ENCODE measurements around the gene EIF1. TPM values are rescaled to one million over a fixed set of nuclear protein-coding genes. Genes with fewer than 3 reads are reported as not detected.
A peak's percentile ranks its signal among the peaks of the same experiment; 100 is the strongest.
"Not testable (repeated sequence)": the region's sequence is repeated elsewhere in the genome, so short reads cannot be mapped to it uniquely, and the experiment has no call there.

EIF1 gene
- total RNA-seq, 1 donor from 2014 or later = 43.6 TPM

GRCh38 chr17:41697122-41697962 is 8.7 kb downstream of the EIF1 start:
- peak; percentile 32 to 36 for DNase-seq (ENCODE audit: low read depth in 2 of 2)

GRCh38 chr17:41700843-41701242 is 12.2 kb downstream of the EIF1 start:
- not testable (repeated sequence) for DNase-seq (ENCODE audit: low read depth in 2 of 2)

- DNase-seq (ENCODE audit: low read depth in 2 of 2) = no peak
Measured at GRCh38 chr17:41702712-41703111, 14.0 kb downstream of the EIF1 start.

- DNase-seq (ENCODE audit: low read depth in 2 of 2) = peak in 1 of 2 donors; percentile 39
Measured at GRCh38 chr17:41705271-41705991, 16.7 kb downstream of the EIF1 start.

DNA sequence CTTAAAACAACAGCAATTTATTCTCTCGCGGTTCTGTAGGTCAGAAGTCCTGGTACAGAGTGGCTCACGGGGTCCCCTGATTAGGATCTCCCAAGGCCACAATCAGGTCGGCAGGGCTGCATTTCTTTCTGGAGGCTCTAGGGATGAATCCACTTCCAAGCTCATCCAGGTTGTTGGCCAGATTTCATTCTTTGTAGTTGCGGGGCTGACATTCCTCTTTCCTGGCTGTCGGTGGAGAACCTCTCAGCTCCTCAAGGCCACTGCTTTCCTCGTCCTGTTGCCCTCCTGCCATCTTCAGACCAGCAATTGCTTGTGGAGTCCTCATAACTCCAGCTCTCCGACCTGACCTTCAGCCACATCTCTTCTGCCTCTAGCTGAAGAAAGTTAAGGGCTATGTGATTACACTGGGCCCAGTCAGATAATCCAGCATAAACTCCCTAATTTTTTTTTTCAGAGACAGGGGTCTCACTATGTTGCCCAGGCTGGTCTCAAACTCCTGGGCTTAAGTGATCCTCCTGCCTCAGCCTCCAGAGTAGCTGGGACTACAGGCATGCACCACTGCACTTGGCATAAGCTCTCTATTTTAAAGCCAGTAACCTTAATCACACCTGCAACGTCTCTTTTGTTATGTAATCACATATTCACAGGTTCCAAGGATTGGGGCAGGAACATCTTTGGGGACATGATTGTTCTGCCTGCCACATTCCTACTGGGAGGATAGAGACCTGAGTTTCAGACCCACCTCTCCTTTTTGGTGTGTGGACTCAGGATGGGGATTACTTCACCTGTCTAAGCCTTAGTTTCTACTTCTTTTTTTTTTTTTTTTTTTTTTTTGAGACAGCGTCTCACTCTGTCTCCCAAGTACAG is 19.4 kb downstream of the EIF1 start:
- DNase-seq (ENCODE audit: low read depth in 2 of 2) = no peak

GRCh38 chr17:41710472-41711090 is 21.9 kb downstream of the EIF1 start:
- peak in 1 of 2 donors; percentile 59 for DNase-seq (ENCODE audit: low read depth in 2 of 2)

- DNase-seq (ENCODE audit: low read depth in 2 of 2) = no peak
Measured at GRCh38 chr17:41711669-41712400, 23.1 kb downstream of the EIF1 start, which contains the start of gene GAST. TSS of gene GAST (plus strand) at chr17:41712331. CDS start at chr17:41715437, 3,106 bp downstream.

DNA sequence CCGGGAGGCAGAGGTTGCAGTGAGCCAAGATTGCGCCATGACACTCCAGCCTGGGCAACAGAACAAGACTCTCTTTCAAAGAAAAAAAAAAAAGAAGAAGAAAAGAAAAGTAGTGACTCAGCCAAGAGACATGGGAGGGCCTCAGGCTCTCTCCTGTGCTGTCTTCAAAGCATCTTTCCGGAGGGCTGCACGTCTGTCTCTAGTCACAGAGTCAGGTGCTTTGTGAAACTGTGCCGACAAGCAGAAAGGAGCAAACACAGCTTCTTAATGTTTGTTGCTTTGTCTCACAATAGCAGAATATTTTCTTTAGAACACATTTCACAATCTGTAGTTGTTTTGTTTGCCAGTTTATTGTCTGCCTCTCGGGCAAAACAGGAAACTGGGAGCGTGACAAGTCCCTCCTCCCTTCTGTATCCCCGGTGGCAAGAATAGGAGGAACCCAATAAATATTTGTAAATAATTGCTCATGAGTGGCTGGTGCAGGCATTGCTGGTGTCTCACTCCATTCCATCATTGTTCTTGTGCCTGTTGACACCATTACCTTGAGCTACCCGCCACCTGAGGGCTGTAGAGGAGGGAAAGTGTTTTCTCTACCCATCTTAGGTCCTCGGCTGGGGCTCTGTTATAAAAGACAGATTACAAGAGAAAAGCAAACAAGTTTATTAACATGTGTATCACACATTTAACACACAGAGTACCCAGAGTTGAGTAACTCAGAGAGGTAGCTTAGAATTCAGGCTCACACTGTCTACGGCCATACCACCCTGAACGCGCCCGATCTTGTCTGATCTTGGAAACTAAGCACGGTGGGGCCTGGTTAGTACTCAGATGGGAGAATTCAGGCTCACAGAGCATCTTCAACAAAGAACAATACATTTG is 29.0 kb downstream of the EIF1 start:
- no peak for DNase-seq (ENCODE audit: low read depth in 2 of 2)

DNA sequence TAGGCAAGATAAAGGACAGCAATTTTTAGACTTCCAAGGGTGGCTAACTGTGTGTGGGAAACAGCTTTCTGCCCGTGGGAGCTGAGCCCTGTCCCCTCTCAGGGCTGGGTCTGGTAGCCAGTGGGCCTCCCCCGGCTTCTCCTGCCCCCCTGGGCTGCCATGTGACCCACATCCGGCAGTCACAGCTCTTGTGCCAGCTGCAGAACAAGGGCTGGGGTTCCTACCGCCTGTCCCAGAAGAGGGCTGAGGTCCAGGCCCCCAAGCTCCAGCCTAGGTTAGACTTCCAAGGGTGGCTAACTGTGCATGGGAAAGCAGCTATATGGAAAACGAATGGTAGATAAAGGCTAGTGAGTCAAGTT is 29.6 kb downstream of the EIF1 start:
- no peak for DNase-seq (ENCODE audit: low read depth in 2 of 2)

DNA sequence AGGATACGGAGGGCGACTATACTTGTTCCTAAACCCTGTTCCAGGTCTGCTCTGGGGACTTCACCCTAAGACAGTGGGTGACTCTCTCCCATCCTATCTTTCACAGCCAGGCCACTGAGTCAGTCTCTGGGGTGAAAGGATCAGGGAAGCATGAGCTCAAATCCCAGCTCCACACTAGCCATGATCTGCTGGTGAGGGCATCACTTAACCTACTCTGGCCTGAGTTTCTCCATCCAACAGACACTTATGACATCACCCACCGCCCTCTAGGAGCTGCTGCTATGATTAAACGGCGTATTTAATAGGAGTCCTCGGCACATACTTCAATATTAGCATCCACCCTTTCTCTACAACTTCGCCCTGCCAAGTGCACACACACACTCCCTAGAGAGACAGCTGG is 33.5 kb downstream of the EIF1 start:
- no peak for DNase-seq (ENCODE audit: low read depth in 2 of 2)

- no peak for DNase-seq (ENCODE audit: low read depth in 2 of 2)
Measured at GRCh38 chr17:41723801-41724475, 35.3 kb downstream of the EIF1 start.

- no peak for DNase-seq (ENCODE audit: low read depth in 2 of 2)
Measured at GRCh38 chr17:41724476-41725050, 35.9 kb downstream of the EIF1 start.

- no peak for DNase-seq (ENCODE audit: low read depth in 2 of 2)
Measured at GRCh38 chr17:41725134-41725533, 36.4 kb downstream of the EIF1 start.

DNA sequence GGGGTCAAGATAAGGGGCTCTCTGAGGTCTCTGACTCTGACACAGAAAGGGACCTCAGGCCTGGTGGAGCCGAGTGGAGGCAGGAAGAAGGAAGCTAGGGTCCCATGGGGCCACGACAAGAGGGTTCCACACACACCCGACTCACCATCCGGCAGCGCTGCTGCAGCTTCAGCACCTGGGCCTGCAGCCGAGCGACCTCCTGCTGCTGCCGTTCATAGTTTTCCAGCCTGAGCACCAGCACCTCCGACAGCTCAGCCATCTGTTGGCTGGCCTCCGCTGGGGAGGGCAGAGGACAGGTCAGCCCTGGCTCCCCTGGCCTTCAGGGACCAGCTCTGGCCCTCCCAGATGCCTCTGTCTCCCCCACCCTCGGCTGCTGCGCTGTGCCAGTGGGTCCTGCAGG is 39.4 kb downstream of the EIF1 start:
- DNase-seq (ENCODE audit: low read depth in 2 of 2) = no peak

DNA sequence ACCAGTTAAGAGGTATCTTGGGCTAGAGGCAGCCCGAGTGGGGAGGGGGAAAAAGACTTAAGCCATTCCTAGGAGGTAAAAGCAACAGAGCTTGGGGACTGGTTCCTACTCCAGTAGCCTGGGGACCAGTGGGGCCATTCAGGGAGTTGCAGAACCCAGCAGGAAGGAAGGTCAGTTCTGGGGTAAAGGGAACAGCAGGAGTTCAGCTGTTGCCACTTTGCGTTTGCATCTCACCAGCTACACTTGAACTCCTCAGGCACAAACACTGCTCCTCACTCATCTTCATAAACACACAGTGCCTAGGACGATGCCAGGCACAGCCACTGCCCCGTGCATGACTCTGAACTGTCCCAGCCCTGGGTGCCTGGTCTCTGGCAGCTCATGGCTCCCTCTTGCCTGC is 41.8 kb downstream of the EIF1 start:
- DNase-seq (ENCODE audit: low read depth in 2 of 2) = no peak

DNA sequence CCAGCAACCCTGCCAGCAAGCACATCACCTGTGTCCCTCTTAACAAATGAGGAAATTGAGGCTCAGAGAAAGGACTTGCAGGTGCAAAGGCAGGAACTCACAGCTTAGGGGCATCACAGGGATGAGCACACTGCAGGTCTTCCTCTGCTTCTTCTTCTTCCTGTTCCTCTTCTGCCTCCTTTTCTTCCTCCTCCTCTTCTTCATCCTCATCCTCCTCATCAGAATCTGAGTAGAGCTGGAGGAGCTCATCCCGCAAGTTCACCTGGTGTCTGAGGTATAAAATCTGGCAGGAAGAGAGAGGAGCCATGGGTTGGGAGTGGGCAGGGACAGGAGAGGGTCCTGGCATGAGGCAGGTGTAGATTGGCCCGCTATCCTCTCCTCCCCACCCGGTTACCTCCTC is 43.2 kb downstream of the EIF1 start:
- DNase-seq (ENCODE audit: low read depth in 2 of 2) = no peak

DNA sequence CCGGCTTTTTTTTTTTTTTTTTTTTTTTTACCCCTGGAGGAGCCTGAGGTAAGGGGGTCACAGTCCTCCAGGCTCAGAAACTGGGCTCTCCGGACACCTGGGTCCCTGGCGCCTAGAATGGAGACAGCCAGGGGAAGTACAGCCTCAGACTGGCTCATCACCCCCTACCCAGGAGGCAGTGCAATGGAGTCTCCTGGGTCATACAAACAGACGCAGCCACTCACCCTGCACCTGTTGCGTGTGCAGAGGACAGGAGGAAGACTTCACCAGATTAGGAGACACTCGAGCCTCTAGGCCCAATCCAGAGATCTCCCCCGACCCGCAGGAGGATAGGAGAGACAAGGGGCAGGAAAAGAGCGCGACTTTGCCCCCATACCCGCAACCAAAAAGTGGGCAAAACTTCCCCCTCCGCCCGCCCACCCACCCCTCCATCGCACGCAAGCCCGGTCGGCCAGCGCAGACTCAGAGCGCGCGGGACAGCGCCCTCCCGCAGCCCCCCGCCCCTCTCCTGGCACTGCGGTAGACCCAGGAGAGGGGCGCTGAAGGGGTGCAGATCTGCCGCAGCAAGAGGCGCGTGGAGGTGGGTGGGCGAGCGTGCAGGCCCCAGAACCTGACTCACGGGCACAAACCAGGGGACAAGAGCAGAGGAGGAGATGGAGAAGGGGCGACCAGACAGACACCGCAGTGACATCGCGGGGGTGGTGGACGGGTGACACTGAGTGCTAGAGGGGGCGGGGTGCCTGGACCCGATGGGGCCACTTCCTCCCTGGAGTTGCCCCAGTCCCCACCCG is 44.9 kb downstream of the EIF1 start:
- no peak for DNase-seq (ENCODE audit: low read depth in 2 of 2)

All from dermis microvascular lymphatic vessel endothelial cell (primary cell).